Measurements from ENCODE around the gene TMEM178A. TPM values are rescaled to one million over a fixed set of nuclear protein-coding genes. Genes with fewer than 3 reads are reported as not detected.

TMEM178A gene
- total RNA-seq, 1 experiment from 2014 or later, result 118 TPM

DNA sequence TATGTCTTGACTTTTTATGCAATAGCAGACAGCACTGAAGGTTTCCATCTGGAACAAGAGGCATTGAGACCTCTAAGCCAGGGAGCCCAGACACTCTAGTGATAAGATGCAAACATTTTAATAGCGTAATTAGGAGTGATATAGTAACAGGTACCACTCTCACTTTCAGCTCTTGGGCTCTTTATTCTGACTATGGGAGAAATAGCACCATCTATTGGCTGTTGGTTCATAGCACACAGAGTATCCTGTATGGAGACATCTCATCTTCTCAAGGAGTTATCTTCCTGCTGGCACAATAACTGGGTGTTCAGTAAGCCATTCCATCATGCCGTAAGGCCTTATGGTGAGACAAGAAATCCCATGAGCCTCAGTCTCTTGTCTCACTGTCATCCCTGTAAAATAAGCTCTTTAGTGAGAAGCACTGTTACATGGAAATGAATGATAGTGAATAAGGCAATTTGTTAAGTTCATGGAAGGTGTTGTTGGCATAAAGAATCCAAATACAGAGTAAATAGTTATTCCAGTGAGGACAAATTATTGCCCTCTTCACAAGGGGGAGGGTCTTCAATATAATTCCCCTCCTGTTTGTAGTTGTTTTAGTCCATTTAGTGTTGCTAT, 65.1 kb downstream of the TMEM178A start:
- in situ Hi-C loops (cut with HindIII; ENCODE audit: low sequenced_read_pairs), result no loop called here
- DNase-seq (ENCODE audit: low spot score), result peak; percentile 75

DNA sequence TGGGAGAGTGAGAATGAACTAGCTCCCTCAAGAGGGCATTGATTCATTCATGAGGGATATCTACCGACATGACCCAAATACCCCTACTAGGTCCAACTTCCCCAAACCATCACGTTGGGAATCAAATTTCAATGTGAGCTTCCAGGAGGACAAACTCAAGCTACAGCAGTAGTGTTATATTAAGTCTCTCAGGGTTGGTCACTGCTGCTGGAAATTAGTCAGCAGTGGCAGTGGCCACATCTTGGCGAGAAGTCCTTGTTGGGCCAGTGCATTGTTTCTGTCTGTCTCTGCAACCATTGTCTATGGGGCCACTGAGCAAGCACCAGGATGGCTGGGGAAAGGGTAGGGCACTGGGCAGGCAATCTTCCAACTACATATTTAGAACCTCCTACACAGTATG, 65.8 kb downstream of the TMEM178A start:
- DNase-seq (ENCODE audit: low spot score), result no peak

DNA sequence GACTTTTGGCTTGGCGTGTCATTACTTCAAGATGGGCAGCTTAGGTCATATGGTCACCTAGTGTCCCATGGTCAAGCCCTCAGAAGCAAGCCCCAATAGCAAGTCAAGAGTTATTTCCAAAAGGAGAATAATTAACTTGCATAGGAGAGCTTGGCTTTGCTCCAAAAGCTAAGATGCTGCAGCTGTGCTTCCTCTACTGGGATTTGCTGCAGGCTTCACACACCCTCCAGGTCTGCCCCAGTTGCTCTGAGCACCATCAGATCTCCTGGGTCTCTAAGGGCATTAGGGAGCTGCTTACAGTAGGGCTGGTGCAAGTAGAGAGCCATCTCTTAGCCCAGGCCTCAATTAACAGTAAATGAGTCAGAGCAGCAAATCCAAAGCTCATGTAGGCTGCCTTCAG, 66.8 kb downstream of the TMEM178A start:
- in situ Hi-C loops (cut with HindIII; ENCODE audit: low sequenced_read_pairs), result no loop called here
- DNase-seq (ENCODE audit: low spot score), result no peak

More for the DNA sequence above, 65.8 kb downstream of the TMEM178A start:
- in situ Hi-C loops (cut with HindIII; ENCODE audit: low sequenced_read_pairs), result no loop called here

GRCh38 chr2:39733070-39733674, 67.5 kb downstream of the TMEM178A start:
- in situ Hi-C loops (cut with HindIII; ENCODE audit: low sequenced_read_pairs), result no loop called here
- no peak for DNase-seq (ENCODE audit: low spot score)

- no peak for DNase-seq (ENCODE audit: low spot score)
- in situ Hi-C loops (cut with HindIII; ENCODE audit: low sequenced_read_pairs), result no loop called here
Observed at GRCh38 chr2:39734445-39734844, 68.7 kb downstream of the TMEM178A start.

DNA sequence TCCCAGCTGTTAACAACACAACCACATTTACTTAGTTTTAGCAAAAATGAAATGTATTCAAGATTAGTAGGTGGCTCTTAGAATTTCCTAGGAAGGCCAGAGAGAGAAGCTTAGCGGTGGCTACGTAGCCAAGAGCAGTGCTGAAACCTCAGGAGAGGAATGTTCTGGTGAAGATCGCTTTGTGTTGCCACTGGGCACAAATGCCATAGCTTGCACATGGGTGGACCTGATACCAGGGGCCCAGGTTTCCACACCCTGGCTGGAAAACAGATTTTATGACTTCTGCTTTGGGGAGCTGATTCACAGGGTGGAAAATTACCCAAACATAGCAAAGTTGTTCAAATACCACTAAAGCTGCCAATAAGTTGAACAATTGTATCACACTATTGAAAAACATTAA, 69.9 kb downstream of the TMEM178A start:
- no peak for DNase-seq (ENCODE audit: low spot score)
- in situ Hi-C loops (cut with HindIII; ENCODE audit: low sequenced_read_pairs), result no loop called here

DNA sequence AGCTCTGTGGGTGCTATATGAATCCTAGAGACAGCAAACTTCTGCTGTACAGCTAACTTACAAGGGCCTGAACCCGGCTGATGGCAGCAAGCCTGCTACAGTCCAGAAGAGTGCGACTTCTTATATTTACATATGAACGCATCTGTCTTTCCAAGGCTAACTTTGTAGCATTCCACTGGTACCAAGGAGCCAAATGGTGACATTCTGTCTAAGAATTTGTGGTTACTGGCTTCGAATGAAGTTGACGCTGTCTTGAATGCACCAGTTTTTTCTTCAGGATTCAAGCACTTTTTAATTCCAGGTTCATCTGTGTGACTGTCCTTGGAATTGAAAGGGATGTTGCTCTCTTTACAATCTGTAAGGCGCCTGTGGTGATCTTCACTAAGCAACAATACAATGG, 70.9 kb downstream of the TMEM178A start:
- in situ Hi-C loops (cut with HindIII; ENCODE audit: low sequenced_read_pairs), result no loop called here
- no peak for DNase-seq (ENCODE audit: low spot score)

DNA sequence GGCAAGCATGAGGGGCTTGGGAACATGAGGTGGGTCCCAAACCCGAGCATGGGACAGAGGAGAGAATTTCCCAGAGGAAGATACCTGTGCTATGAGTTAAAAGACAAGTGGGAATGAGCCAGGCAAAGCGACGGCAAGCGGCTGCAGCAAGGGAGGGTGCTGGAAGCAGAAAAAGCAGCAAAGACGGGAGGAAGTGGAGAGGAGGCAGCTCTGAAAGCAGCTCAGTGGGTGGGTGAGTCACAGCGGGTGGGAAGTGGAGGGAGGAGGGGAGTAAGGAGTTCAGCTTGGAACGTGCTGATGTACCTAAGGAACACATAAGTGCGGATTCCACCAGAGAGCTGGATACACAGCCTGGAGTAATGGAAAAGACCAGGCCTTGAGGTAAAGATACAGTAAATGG, 71.9 kb downstream of the TMEM178A start:
- in situ Hi-C loops (cut with HindIII; ENCODE audit: low sequenced_read_pairs), result no loop called here
- DNase-seq (ENCODE audit: low spot score), result no peak

DNA sequence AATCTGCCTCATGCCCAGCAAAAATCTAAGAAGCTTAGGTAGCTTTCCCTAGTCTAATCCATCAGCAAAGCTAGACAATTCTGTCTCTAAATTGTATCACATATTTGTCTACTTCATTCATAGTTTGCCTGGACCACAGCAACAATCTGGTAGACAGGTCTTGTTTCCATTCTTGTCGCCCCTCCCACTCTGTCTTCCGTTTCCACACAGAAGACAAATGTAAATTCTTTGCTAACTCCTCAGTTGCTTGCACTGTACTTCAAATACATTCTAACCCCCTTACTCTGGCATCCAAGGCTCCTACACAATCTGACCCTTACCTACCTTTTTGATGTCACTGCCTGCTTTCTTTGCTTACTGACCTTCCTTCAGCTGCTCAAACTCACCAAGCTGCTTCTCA, 73.2 kb downstream of the TMEM178A start:
- in situ Hi-C loops (cut with HindIII; ENCODE audit: low sequenced_read_pairs), result no loop called here
- DNase-seq (ENCODE audit: low spot score), result no peak

DNA sequence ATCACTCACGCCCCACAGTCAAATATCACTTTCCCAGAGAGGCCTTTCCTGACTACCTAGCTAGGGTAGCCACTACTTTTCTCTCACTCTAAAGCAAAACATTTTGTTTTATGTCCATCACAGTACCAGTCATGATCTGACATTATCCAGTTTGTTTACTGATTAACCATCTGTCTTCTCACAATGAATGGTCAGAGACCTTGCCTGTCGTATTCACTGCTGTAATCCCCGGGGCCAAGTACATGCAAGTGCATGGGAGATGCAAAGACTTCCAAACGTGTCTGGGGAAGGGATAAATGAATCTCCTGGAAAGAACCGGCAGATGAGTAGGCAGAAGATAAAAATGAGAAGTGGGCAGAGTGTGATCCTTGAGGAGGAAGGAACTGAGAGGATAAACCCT, 73.7 kb downstream of the TMEM178A start:
- peak; percentile 68 for DNase-seq (ENCODE audit: low spot score)
- in situ Hi-C loops (cut with HindIII; ENCODE audit: low sequenced_read_pairs), result no loop called here

DNA sequence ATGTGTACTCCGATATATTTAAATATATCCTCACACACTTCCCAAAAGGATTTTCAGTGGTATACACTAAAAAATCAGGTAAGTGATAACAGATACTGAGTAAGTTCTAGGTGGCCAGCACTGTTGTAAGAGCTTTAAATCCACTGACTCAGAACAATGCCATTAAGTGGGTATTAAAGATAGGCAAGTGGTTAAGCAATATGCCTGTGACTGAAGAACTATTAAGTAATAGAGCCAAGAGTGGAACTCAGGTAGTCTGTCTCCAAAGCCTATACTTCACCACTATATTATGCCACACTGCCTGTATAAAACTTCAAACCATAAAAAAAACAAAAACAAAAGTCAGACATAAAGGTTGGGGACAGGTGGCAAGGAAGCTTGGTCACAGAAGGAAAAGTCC, 76.2 kb downstream of the TMEM178A start:
- no peak for DNase-seq (ENCODE audit: low spot score)
- in situ Hi-C loops (cut with HindIII; ENCODE audit: low sequenced_read_pairs), result no loop called here

- peak; percentile 73 for DNase-seq (ENCODE audit: low spot score)
- in situ Hi-C loops (cut with HindIII; ENCODE audit: low sequenced_read_pairs), result no loop called here
Observed at GRCh38 chr2:39743269-39743776, 77.6 kb downstream of the TMEM178A start.

DNA sequence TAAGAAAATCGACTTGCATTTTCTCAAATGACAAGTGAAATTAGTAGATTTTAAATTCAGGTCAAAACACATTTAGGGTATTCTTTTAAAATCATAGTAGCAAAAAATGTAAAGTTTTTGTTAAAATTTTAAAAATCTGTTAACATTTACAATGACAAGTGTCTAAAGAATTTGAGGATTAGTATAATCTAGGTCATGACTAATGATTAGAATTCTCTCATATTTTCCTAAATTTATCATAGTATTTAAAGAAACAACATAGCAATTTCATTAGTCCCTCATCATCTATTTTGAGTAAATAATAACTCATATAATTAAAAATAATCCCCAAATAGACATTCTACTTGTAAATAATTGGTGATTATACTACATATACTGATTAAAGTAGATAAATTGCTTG, 89.7 kb downstream of the TMEM178A start:
- in situ Hi-C loops (cut with HindIII; ENCODE audit: low sequenced_read_pairs), result no loop called here
- DNase-seq (ENCODE audit: low spot score), result no peak

- DNase-seq (ENCODE audit: low spot score), result peak; percentile 75
- in situ Hi-C loops (cut with HindIII; ENCODE audit: low sequenced_read_pairs), result no loop called here
Observed at GRCh38 chr2:39757156-39757555, 91.4 kb downstream of the TMEM178A start.

DNA sequence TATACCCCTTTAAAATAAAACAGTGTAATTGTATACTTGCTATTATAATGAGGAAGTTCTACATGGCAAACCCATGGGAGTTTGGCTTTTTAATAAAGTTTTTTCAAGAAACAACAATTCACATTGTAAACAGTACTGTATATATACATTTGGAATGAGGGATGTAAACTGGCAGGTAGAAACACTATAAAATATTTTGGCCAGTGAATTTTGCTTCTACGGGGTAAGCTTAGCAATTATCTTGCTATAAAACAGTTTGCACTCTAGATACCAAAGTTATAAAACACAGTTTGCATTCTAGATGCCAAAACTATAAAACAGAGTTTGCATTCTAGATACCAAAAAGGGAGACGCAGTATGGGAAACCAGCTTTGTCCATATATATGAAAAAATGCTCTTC, 96.7 kb downstream of the TMEM178A start:
- no peak for DNase-seq (ENCODE audit: low spot score)
- in situ Hi-C loops (cut with HindIII; ENCODE audit: low sequenced_read_pairs), result no loop called here

Other genes starting within 250 kb of the TMEM178A start
- 36.8 and 49.5 TPM in 2 replicates for gene MAP4K3, start 228.6 kb upstream of the TMEM178A start, total RNA-seq (2014; rRNA removed; shearing (Covaris generic))
- 17.4 and 22.2 TPM in 2 replicates for gene THUMPD2, start 113.3 kb downstream of the TMEM178A start, total RNA-seq (2014; rRNA removed; shearing (Covaris generic))

Data from G401 (cell line).